G401.6 (cell line): ENCODE results near the gene HAX1.
"Not testable (repeated sequence)": the region's sequence is repeated elsewhere in the genome, so short reads cannot be mapped to it uniquely, and the experiment has no call there.

Experiments
- FAIRE-seq: peaks from 2 replicates; lab custom pipeline; 2012; peaks lifted over from hg19 to GRCh38; lab: Jason Lieb, UNC

The HAX1 gene

GRCh38 chr1:154272217-154272998 is at the start of gene HAX1:
Gene HAX1 (plus strand): TSS chr1:154272629. CDS start chr1:154272724, 95 bp downstream.
- peak; percentile 99 for FAIRE-seq

DNA sequence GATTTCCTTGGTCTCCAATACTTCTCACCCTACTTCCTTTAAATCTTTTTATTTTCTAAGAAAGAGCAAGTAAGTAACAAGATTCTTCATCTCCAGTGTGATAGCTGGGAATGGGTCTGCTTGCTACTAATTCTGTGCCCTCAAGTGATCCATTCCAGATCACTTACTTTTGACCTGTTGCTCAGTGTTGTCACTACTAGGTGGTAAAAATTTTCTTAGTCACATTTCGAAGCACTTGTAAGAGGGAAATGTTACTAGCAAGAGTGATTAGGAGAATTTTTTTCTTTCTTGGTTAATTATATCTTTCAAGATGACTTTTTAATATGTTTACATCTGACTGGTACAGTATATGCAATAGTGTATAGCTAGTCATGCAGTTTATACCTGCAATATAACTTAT is 49.5 kb upstream of the HAX1 start:
- FAIRE-seq: no peak

DNA sequence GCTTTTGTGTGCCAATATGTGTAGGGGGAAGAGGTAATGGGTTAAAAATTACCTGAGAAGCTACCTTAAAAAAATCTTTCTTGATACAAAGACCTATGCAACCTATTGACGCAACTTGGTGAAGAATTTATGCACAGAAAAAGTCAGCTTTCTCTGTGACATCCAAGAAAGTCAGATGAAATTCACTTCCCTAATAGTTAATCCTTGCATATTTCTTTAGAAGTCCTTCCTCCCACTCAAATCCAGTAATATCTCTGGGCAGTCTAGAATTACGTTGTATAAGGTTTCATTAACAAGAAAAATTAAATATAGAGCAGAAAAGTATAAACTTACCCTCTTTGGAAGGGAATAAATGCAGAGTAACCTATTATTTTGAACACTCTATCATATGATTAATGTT is 48.8 kb upstream of the HAX1 start:
- FAIRE-seq: no peak

DNA sequence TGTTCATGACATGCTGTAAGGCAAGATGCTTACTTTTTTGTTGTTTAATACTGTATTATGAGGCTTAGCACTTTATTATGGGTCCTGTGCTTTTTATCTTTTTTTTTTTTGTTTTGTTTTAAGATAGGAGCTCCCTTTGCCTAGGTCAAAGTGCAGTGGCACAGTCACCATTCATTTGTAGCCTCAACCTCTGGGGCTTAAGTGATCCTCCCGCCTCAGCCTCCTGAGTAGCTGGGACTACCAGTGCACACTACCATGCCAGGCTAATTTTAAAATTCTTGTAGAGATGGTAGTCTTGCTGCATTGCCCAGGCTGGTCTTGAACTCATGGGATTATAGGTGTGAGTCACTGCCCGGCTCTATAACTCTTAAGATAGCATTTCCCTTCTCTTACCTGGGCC is 47.1 kb upstream of the HAX1 start:
- FAIRE-seq: no peak

DNA sequence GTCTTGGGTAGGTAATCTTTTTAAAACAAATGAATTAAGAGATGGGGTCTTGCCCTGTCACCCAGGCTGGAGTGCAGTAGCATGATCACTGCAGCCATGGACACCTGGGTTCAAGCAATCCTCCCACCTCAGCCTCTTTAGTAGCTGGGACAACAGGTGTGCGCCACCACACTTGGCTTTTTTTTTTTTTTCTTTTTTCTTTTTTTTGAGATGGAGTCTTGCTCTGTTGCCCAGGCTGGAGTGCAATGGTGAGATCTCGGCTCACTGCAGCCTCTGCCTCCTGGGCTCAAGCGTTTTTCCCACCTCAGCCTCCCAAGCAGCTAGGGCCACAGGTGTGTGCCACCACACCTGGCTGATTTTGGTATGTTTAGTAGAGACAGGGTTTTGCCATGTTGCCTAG is 41.3 kb upstream of the HAX1 start:
- FAIRE-seq: not testable (repeated sequence)

- not testable (repeated sequence) for FAIRE-seq
These were observed 39.3 kb upstream of the HAX1 start for GRCh38 chr1:154233127-154233526.

GRCh38 chr1:154236855-154237254 is 35.6 kb upstream of the HAX1 start:
- no peak for FAIRE-seq

- FAIRE-seq: no peak
These were observed 35.0 kb upstream of the HAX1 start for GRCh38 chr1:154237435-154237834.

GRCh38 chr1:154237880-154238506 is 34.4 kb upstream of the HAX1 start:
- FAIRE-seq: no peak

- no peak for FAIRE-seq
These were observed 32.9 kb upstream of the HAX1 start for GRCh38 chr1:154239491-154239890.

- no peak for FAIRE-seq
These were observed 32.1 kb upstream of the HAX1 start for GRCh38 chr1:154240294-154240833.

- no peak for FAIRE-seq
These were observed 30.6 kb upstream of the HAX1 start for GRCh38 chr1:154241703-154242351.

DNA sequence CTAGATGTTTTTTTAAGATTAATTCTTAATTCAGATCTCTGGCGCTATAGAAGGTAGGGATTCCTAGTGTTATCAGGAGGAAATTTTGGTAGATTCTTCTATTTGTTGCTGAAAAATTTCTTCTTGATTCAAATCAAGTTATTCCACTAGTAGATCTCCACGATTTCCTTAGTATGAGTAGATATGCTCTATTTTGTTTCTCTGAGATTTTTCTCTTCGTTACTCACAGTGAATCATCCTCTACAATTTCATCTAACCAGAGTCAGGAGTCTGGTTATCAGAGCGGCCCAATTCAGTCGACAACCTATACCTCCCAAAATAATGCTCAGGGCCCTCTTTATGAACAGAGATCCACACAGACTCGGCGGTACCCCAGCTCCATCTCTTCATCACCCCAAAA is 18.8 kb upstream of the HAX1 start:
- FAIRE-seq: no peak

DNA sequence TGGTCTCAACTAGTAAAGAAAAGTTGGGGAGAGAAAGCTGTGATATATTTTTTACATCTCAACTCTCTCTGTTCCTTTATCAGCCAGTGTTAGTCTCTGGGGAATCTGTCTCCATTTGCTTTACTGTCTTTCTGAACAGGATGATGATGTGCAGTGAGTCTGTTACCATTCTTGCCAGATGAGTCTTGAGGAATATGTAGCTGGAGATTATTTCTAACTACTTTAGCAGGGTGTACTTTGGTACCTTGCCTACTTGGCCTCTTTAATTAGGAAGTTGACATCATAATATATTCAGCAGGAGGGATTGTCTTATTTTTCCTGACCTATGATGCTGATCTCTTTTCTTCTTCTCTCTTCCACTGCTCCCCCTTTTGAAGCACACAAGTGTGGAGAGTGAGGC is 15.7 kb upstream of the HAX1 start:
- no peak for FAIRE-seq

DNA sequence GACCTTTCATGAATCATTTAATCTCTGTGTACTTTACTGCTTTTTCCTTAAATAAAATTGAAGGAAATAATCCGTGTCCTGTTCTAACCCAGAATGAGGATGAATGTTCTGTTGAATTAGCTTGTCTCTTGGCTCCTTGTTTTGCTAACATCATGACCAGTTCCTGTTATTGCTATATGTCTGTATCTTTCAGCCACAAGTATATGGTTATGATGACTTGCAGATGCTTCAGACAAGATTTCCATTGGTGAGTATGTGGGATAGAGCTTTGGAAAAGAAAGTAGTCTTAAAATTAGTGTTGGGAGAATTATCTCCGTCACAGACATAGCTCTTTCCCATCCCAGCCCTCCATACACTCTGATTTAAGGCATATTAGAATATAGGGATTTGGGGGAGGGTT is 13.6 kb upstream of the HAX1 start:
- FAIRE-seq: no peak

GRCh38 chr1:154260127-154260526 is 12.3 kb upstream of the HAX1 start:
- no peak for FAIRE-seq

DNA sequence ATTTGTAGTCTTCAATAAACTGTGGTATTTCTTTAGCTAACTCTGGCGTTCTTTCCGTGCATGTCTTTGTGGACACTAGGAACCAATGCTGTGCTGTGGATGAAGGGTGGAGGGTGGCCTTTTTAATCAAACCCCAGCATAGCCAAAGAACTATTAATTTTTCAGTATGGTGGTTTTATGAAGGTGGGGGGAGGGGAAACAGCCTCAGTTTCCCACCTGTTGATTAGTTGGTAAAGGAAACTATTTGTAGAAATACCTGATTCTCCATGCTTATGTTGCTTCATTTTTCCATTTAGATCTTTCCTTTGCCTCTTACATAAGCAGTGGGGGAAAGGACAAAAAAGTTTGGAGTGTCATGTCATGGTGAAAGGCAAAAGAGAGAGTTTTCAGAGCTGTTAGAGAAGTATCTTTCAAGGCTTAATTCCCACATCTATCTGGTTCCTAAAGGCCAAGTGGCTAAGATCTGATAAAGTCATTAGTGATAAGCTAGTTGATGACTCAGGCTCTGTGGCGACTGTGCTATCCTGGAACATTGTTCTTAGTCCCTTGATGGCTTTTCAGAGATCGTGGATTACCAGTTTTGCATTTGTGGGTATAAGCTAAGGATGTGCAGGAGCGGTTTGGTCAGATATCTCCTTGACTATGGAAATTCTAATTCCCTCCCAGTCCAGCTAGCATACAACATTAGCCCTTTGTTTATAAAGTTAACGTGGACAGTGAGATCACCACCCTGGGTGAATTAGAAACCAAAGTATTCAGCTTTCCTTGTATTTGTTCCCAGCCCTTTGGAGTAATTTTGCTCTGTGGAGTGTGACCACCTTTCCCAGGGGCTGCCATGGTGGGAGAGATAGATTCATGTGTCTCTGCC is 8.7 kb upstream of the HAX1 start:
- no peak for FAIRE-seq

GRCh38 chr1:154264454-154264853 is 8.0 kb upstream of the HAX1 start:
- no peak for FAIRE-seq

DNA sequence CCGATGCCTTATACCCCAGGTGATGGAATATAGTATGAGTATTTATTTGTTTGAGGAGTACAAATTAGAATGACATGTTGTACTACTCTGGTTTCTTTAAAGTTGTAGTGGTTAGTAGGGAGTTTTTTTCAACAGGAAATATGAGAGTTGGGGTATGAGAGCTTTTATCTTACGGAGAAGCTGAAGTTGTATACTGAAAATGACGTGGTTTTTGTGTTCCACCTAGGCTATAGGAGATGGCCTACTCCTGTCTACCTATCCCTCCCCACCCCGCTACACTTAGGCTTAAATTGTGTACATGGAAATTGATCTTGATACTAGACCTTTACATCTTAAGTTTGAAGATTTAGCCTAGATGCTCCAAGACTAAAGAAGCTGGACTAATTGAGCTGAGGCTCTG is 6.8 kb upstream of the HAX1 start:
- FAIRE-seq: no peak

- FAIRE-seq: no peak
These were observed 1.6 kb upstream of the HAX1 start for GRCh38 chr1:154270833-154271232.

GRCh38 chr1:154272999-154273563 is 652 bp downstream of the HAX1 start:
- FAIRE-seq: no peak

GRCh38 chr1:154276797-154277196 is 4.4 kb downstream of the HAX1 start:
- FAIRE-seq: no peak
